Activated T-cell treated with anti-CD3 and anti-CD28 coated beads, Interleukin-2, amount 50 U/mL, for 4 hours (primary cell): ENCODE data around the gene ENOSF1. TPM values are rescaled to one million over a fixed set of nuclear protein-coding genes. Genes with fewer than 3 reads are reported as not detected.

Experiments
- ATAC-seq, 2 donors: fragments of 200-7000 bp; cut with Tn5 transposase; one replicate each; pipeline ENCODE4 v1.10.0; 2021
- DNase-seq: peaks from one replicate; pipeline ENCODE4 v3.0.0-alpha.2; 2020
- H3K27me3 Mint-ChIP-seq: one replicate; pipeline ENCODE4 v1.8.0; 2021; ENCODE audit warnings: low read depth, mixed read lengths
- H3K36me3 Mint-ChIP-seq: one replicate; pipeline ENCODE4 v1.8.0; 2022; ENCODE audit warnings: mixed read lengths; ENCODE audit not compliant: insufficient read depth
- H3K4me1 Mint-ChIP-seq: one replicate; pipeline ENCODE4 v1.8.0; 2021; ENCODE audit warnings: low read depth, mixed read lengths
- H3K4me3 Mint-ChIP-seq: one replicate; pipeline ENCODE4 v1.8.0; 2021; ENCODE audit warnings: mild to moderate bottlenecking, moderate library complexity, mixed read lengths
- H3K9me3 Mint-ChIP-seq: one replicate; pipeline ENCODE4 v1.8.0; 2021; ENCODE audit warnings: mixed read lengths
- total RNA-seq, 3 donors: library from RNA; stranded (reverse); gene quantifications; one replicate each; pipeline ENCODE4 v1.2.1, GENCODE V29; 2021

ENOSF1 gene
- total RNA-seq, 3 donors from 2014 or later, result 42.0 to 46.0 (median 42.1) TPM

GRCh38 chr18:621291-622043 is 91.0 kb downstream of the ENOSF1 start:
- ATAC-seq (no peak), DNase-seq (no peak)

More at GRCh38 chr18:621291-622043, 91.0 kb downstream of the ENOSF1 start:
- Mint-ChIP-seq H3K36me3 (no peaks in the 10 kb centered on the region), H3K4me3 (no peak overlapping the region), H3K27me3 (peaks cover 14% of the 10 kb centered on the region), H3K9me3 (no peaks in the 10 kb centered on the region), H3K4me1 (no peaks in the 10 kb centered on the region)

Other genes with a start within 250 kb of the ENOSF1 start
- gene COLEC12, start 211.9 kb downstream of the ENOSF1 start, total RNA-seq, result under 1 TPM in 2 of 3 donors, not detected in 1; 0.05 to 0.08 TPM
- gene CETN1, start 132.2 kb downstream of the ENOSF1 start, total RNA-seq, result not detected
- not detected for gene CLUL1, start 115.6 kb downstream of the ENOSF1 start, total RNA-seq
- 10 to 100 TPM; 54.5 to 64.4 (median 58.2) TPM for gene TYMS, start 55.0 kb downstream of the ENOSF1 start, total RNA-seq
- gene YES1, start 99.6 kb upstream of the ENOSF1 start, total RNA-seq, result 10 to 100 TPM in 1 of 3 donors, 1 to 10 TPM in 2; 7.9 to 11.3 (median 8.1) TPM
- not detected for gene ADCYAP1, start 192.2 kb upstream of the ENOSF1 start, total RNA-seq